Colonic mucosa (tissue), 4 donors: ENCODE measurements around the gene TLNRD1. TPM values are rescaled to one million over a fixed set of nuclear protein-coding genes. Genes with fewer than 3 reads are reported as not detected.

Experiments
- DNase-seq: peaks from one replicate; pipeline ENCODE4 v3.0.0-alpha.2; 2020
- H3K27ac ChIP-seq: fragments of 200-600 bp; one replicate; pipeline ENCODE4 v1.8.0; 2021
- H3K27me3 ChIP-seq: fragments of 200-600 bp; one replicate; pipeline ENCODE4 v1.8.0; 2021
- H3K36me3 ChIP-seq: fragments of 200-600 bp; one replicate; pipeline ENCODE4 v1.8.0; 2021
- H3K4me1 ChIP-seq: fragments of 200-600 bp; one replicate; pipeline ENCODE4 v1.8.0; 2021; ENCODE audit warnings: mild to moderate bottlenecking
- H3K4me3 ChIP-seq: fragments of 200-600 bp; one replicate; pipeline ENCODE4 v1.8.0; 2021
- H3K9ac ChIP-seq, 2 donors: one replicate each; pipeline ENCODE4 v1.7.0; 2013; ENCODE audit warnings: control low read depth in 2 of 2, low read depth in 2 of 2, low read length in 2 of 2
- H3K9me3 ChIP-seq: fragments of 200-600 bp; one replicate; pipeline ENCODE4 v1.8.0; 2021
- CTCF ChIP-seq: fragments of 200-600 bp; IDR thresholded peaks from one replicate; pipeline ENCODE4 v1.8.0; 2022; ENCODE audit warnings: antibody characterized with exemption, mild to moderate bottlenecking
- intact Hi-C: fragments of 100-400 bp; cut with DNase I; formaldehyde crosslinking; loops from one replicate; pipeline ENCODE4 v1.14.1; 2022
- total RNA-seq, 2 donors: library from RNA; stranded (reverse); fragmentation: NEBNext Ultra II Directional in 1 of 2; extraction: Animal tissue kit (Norgen Biotek cat#: 25700) in 1 of 2; gene quantifications; one replicate each; pipeline ENCODE4 v1.2.1, GENCODE V29; 2021
- donor health status: healthy.
- donor health status: DM: no; HTN: no; CAD: no.
- donor health status: DM: no; HTN: no; CAD: no.

The TLNRD1 gene
- total RNA-seq, 2 donors from 2014 or later = 28.5 to 33.3 TPM

GRCh38 chr15:80986487-80986886 is 14.2 kb upstream of the TLNRD1 start:
- no peak for TF ChIP-seq CTCF
- intact Hi-C loops = loop anchor here (5.0 kb wide), 1 partner anchor 281 kb away; no protein-coding TSS in a partner anchor
- Histone ChIP-seq H3K4me1 (peaks cover 14% of the 10 kb centered on the region), H3K9me3 (no peaks in the 10 kb centered on the region), H3K27me3 (no peaks in the 10 kb centered on the region), H3K4me3 (no peak overlapping the region), H3K9ac (no peak overlapping the region), H3K36me3 (no peaks in the 10 kb centered on the region), H3K27ac (no peak overlapping the region)
- DNase-seq = no peak

GRCh38 chr15:80988148-80988796 is 12.5 kb upstream of the TLNRD1 start:
- H3K27ac ChIP-seq = no peak overlapping the region
- no peak for TF ChIP-seq CTCF
- no peak for DNase-seq
- no peaks in the 10 kb centered on the region for H3K9me3 ChIP-seq
- peak overlapping the region; percentile 96 for H3K4me3 ChIP-seq
- H3K9ac ChIP-seq = no peak overlapping the region
- intact Hi-C loops = loop anchor here (5.0 kb wide), 1 partner anchor 279 kb away; no protein-coding TSS in a partner anchor
- no peaks in the 10 kb centered on the region for H3K36me3 ChIP-seq
- peaks cover 14% of the 10 kb centered on the region for H3K4me1 ChIP-seq
- no peaks in the 10 kb centered on the region for H3K27me3 ChIP-seq

- Histone ChIP-seq H3K27ac (peak overlapping the region; percentile 87), H3K9ac (peak overlapping the region; percentile 75 to 96), H3K4me3 (peak overlapping the region; percentile 96), H3K4me1 (peaks cover 14% of the 10 kb centered on the region), H3K27me3 (no peaks in the 10 kb centered on the region), H3K9me3 (no peaks in the 10 kb centered on the region), H3K36me3 (no peaks in the 10 kb centered on the region)
- intact Hi-C loops = loop anchor here (5.0 kb wide), 1 partner anchor 278 kb away; no protein-coding TSS in a partner anchor
- DNase-seq = no peak
- no peak for TF ChIP-seq CTCF
Observed at GRCh38 chr15:80989081-80989517, 11.6 kb upstream of the TLNRD1 start.

- Histone ChIP-seq H3K4me3 (peak within 1 kb of the TSS; percentile 96), H3K9me3 (no peaks in the 10 kb centered on the region), H3K36me3 (no peaks in the 10 kb centered on the region), H3K27me3 (no peaks in the 10 kb centered on the region), H3K4me1 (peaks cover 14% of the 10 kb centered on the region), H3K9ac (peak within 1 kb of the TSS; percentile 75 to 96), H3K27ac (peak within 1 kb of the TSS; percentile 94)
- peak; percentile 100 for DNase-seq
- intact Hi-C loops = loop anchor here (5.0 kb wide), 1 partner anchor 278 kb away; no protein-coding TSS in a partner anchor
- TF ChIP-seq CTCF = no peak
Observed at GRCh38 chr15:80989518-80990478, 10.9 kb upstream of the TLNRD1 start, which contains the start of gene MESD. TSS of gene MESD (minus strand) at chr15:80989819. CDS start at chr15:80989791, 28 bp downstream.

- intact Hi-C loops = no loop called here
- H3K9me3 ChIP-seq = no peaks in the 10 kb centered on the region
- H3K27ac ChIP-seq = peak overlapping the region; percentile 94
Observed at GRCh38 chr15:80990955-80991354, 9.8 kb upstream of the TLNRD1 start.

More at GRCh38 chr15:80990955-80991354, 9.8 kb upstream of the TLNRD1 start:
- DNase-seq = no peak
- Histone ChIP-seq H3K4me3 (no peak overlapping the region), H3K4me1 (peaks cover 14% of the 10 kb centered on the region), H3K27me3 (no peaks in the 10 kb centered on the region), H3K9ac (no peak overlapping the region), H3K36me3 (no peaks in the 10 kb centered on the region)
- TF ChIP-seq CTCF = no peak
